Uterus (tissue), 4 donors: ENCODE data around the gene DLK1. TPM values are rescaled to one million over a fixed set of nuclear protein-coding genes. Genes with fewer than 3 reads are reported as not detected.

Source experiments
- DNase-seq, 2 donors: peaks; one replicate each; pipeline ENCODE4 v3.0.0-alpha.2; 2019 to 2020
- H3K27ac ChIP-seq, 2 donors: fragments of 200-600 bp; sonication (generic); 1 replicate in 1 of 2; 2 replicates in 1 of 2; pipeline ENCODE4 v1.5.1; 2016 to 2018
- H3K27me3 ChIP-seq, 2 donors: fragments of 200-600 bp; sonication (generic); one replicate each; pipeline ENCODE4 v1.5.1; 2018 to 2019; ENCODE audit warnings: control low read depth in 1 of 2
- H3K36me3 ChIP-seq, 2 donors: fragments of 200-600 bp; sonication (generic); one replicate each; pipeline ENCODE4 v1.5.1; 2019; ENCODE audit warnings: control low read depth in 1 of 2
- H3K4me1 ChIP-seq, 2 donors: fragments of 200-600 bp; sonication (generic); one replicate each; pipeline ENCODE4 v1.5.1; 2018 to 2019; ENCODE audit warnings: control low read depth in 1 of 2
- H3K4me3 ChIP-seq, 2 donors: fragments of 200-600 bp; sonication (generic); 1 replicate in 1 of 2; 2 replicates in 1 of 2; pipeline ENCODE4 v1.5.1; 2018 to 2019; ENCODE audit warnings: mild to moderate bottlenecking in 1 of 2
- H3K9me3 ChIP-seq, 2 donors: fragments of 200-600 bp; sonication (generic); one replicate each; pipeline ENCODE4 v1.5.1; 2019; ENCODE audit warnings: control low read depth in 1 of 2
- CTCF ChIP-seq, 4 experiments: fragments of 200-600 bp in 2 of 4; fragments of 450-650 bp in 2 of 4; sonication (generic) in 2 of 4; IDR thresholded peaks; one replicate each; pipeline ENCODE4 v1.5.1; 2016 to 2019; ENCODE audit warnings: antibody characterized with exemption in 4 of 4, mild to moderate bottlenecking in 2 of 4, moderate library complexity in 1 of 4
- POLR2A ChIP-seq, 2 donors: fragments of 450-650 bp; IDR thresholded peaks; one replicate each; pipeline ENCODE4 v1.6.1; 2016; ENCODE audit warnings: antibody characterized with exemption in 2 of 2, mild to moderate bottlenecking in 1 of 2, moderate library complexity in 1 of 2
- intact Hi-C: fragments of 100-400 bp; cut with DNase I; formaldehyde crosslinking; loops from one replicate; pipeline ENCODE4 v1.15.1; 2023; ENCODE audit warnings: low total_unique reads
- total RNA-seq, 4 donors: library from RNA; depleted of rRNA in 3 of 4; stranded (reverse); fragments of >200 nt in 3 of 4; gene quantifications; one replicate each; pipeline versions ENCODE4 v1.1.0 to v1.2.4, GENCODE V29; 2014 to 2023
- donor health status: DM: yes; HTN: yes; CAD: no.

The DLK1 gene
- total RNA-seq, 4 donors from 2014 or later: 2.2 to 41.1 TPM; not detected in 2

GRCh38 chr14:100721568-100721967, 5.1 kb upstream of the DLK1 start:
- H3K4me1 ChIP-seq: no peaks in the 10 kb centered on the region
- H3K27me3 ChIP-seq: peaks cover 0 to 3% of the 10 kb centered on the region in 2 donors
- no peak for DNase-seq
- TF ChIP-seq CTCF (IDR thresholded peaks at IDR 0.05) (no peak), POLR2A (IDR thresholded peaks at IDR 0.05) (no peak)
- H3K9me3 ChIP-seq: no peaks in the 10 kb centered on the region
- intact Hi-C loops: no loop called here
- H3K36me3 ChIP-seq: no peaks in the 10 kb centered on the region
- H3K27ac ChIP-seq: no peak overlapping the region
- H3K4me3 ChIP-seq: no peak overlapping the region

DNA sequence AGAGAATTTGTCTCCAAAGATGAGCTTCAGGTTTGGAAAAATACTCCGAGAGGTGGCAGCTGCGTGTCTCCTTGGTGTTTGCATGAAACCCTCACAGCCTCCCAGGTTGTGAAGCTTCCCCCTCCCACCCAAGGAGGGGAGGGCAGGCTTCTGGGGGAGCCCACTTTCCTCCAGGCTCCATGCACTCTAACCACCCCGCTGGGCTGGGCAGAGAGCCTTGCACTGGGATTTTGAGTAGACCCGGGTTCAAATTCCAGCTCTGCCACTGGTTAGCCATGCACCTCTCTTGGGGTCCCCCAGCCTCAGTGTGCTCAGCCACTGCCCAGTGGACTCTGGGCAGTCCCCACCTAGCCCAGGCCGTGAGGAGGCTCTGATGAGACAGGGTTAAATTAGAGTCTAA, 4.3 kb upstream of the DLK1 start:
- H3K27ac ChIP-seq: no peak overlapping the region
- H3K27me3 ChIP-seq: peaks cover 0 to 4% of the 10 kb centered on the region in 2 donors
- intact Hi-C loops: no loop called here
- TF ChIP-seq CTCF (IDR thresholded peaks at IDR 0.05) (no peak), POLR2A (IDR thresholded peaks at IDR 0.05) (no peak)
- H3K4me3 ChIP-seq: no peak overlapping the region
- no peak for DNase-seq
- no peaks in the 10 kb centered on the region for H3K36me3 ChIP-seq
- H3K4me1 ChIP-seq: no peaks in the 10 kb centered on the region
- no peaks in the 10 kb centered on the region for H3K9me3 ChIP-seq

DNA sequence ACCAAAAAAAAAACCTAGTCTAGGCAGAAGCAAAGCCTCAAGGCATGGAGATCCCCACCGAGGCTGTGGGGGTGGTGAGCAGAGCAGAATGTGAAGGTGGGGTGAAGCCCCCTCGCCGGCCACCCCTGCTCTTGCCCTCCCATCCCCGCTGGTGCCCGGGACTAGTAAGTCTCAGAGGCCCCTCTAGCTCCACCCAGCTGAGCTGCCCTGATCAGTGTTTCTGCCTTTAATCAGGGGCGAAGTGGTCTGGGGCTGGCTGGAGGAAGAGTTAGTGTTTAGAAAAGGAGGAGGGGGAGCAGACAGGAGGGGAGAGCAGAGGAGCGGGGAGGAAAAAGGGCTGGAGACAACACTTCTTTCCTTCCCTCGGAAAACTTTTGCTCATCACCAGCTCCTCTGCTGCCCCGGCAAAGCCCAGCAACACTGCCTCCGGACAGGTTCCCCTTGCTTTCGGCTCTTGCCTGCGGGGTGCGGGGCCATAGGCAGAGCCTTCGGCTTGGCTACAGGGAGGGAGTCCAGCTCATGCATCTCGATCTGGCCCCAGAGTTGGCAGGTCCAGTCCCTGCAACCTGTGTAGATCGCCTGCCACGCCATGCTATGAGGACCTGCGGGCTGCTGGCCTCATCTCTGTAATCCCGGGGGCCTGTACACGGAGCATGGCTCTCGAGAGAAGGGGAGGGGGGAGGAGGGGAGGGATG, 3.4 kb upstream of the DLK1 start:
- Histone ChIP-seq H3K9me3 (no peaks in the 10 kb centered on the region), H3K36me3 (no peaks in the 10 kb centered on the region), H3K27ac (no peak overlapping the region), H3K4me1 (no peaks in the 10 kb centered on the region), H3K27me3 (peaks cover 0 to 12% of the 10 kb centered on the region in 2 donors), H3K4me3 (no peak overlapping the region)
- DNase-seq: no peak
- intact Hi-C loops: no loop called here
- TF ChIP-seq POLR2A (IDR thresholded peaks at IDR 0.05): no peak
- no peak for TF ChIP-seq CTCF (IDR thresholded peaks at IDR 0.05)

DNA sequence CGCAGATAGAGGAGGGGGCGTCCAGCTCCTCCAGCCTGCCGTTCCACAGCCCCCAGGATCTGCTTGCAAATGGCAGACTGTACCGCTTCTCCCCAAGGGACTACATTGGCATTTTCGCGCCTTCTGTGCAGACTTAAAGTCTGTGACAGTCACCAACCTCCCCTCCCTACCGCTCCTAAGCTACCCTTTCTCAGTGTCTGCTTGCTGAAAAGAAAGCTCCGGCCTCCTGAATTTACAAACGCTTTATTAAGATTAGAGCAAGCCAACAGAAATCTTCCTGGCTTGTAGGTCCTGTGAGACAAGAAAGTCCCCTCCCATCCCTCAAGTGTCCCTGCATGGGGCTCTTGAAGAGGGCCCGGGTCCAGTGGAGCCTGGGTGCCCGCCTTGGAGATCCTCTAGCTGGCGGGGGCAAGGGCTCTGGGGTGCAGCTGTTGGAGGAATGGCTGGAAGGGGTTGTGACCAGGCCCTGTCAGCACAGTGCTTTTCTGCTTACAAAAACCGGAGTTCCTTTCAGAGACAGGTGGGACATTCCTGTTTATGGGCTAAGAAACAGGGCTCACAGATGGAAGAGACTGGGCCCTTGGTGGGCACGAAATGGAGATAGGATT, 2.8 kb upstream of the DLK1 start:
- no peaks in the 10 kb centered on the region for H3K4me1 ChIP-seq
- intact Hi-C loops: no loop called here
- peaks cover 0 to 12% of the 10 kb centered on the region in 2 donors for H3K27me3 ChIP-seq
- H3K36me3 ChIP-seq: no peaks in the 10 kb centered on the region
- DNase-seq: no peak
- no peak overlapping the region for H3K4me3 ChIP-seq
- H3K27ac ChIP-seq: no peak overlapping the region
- TF ChIP-seq CTCF (IDR thresholded peaks at IDR 0.05) (no peak), POLR2A (IDR thresholded peaks at IDR 0.05) (no peak)
- no peaks in the 10 kb centered on the region for H3K9me3 ChIP-seq

GRCh38 chr14:100724536-100724935, 2.2 kb upstream of the DLK1 start:
- Histone ChIP-seq H3K36me3 (no peaks in the 10 kb centered on the region), H3K9me3 (no peaks in the 10 kb centered on the region), H3K4me1 (no peaks in the 10 kb centered on the region), H3K27me3 (peaks cover 0 to 16% of the 10 kb centered on the region in 2 donors), H3K4me3 (no peak overlapping the region), H3K27ac (no peak overlapping the region)
- DNase-seq: no peak
- intact Hi-C loops: no loop called here
- TF ChIP-seq POLR2A (IDR thresholded peaks at IDR 0.05): no peak
- no peak for TF ChIP-seq CTCF (IDR thresholded peaks at IDR 0.05)
